ENCODE results near the gene CROCC. TPM values are rescaled to one million over a fixed set of nuclear protein-coding genes. Genes with fewer than 3 reads are reported as not detected.

CROCC gene
- total and polyA plus RNA-seq, 12 donors = 4.7 to 42.3 (median 6.3) TPM

DNA sequence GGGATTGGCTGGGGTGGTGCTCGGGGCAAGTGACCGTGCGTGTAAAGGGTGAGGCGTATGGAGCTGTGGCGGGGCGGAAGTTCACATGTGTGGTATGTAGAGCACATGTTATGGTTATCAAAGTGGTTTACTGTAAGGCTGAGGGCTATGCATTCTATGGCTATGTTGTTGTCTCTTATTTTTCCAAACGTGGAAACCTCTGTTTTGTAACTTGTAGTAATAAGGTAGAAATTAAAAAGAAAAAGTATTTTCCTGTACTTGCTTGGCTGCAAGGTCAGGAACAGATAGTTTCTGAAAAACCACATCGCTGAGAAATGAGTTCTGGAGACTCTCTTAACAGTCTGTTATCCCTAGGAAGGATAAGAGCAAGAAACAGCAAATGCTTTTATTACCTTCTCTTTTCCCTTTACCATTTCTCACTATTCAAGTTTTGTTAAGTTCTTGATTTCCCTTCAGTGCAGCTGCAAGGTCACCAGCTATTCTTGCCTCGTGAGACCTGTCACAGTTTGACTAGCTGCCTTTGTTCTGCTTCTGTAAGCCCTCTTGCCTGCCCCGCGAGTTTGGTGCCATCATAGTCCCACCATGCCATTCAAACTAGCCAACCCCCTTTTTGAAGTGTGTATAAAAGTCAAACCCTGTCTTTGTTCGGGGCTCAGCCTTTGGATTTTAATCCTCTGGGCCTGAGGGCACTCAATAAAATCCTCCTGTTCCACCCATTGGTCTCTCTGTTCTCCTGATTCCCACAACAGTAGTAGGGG, 16.4 kb upstream of the CROCC start:
- no peak for DNase-seq
- intact Hi-C loops (cut with DNase I) = no loop called here
- Histone ChIP-seq H3K4me1 (peaks cover 3 to 26% (median 10%) of the 10 kb centered on the region in 9 donors), H3K9me3 (peaks cover 0 to 15% (median 0%) of the 10 kb centered on the region in 11 donors), H3K27ac (peak overlapping the region; percentile 88 to 99 (median 98)), H3K27me3 (no peaks in the 10 kb centered on the region), H3K36me3 (no peaks in the 10 kb centered on the region), H3K4me3 (peak overlapping the region in 9 of 10 donors; percentile 30 to 62 (median 56))
- ATAC-seq = peak; percentile 83 to 93 (median 88)
- TF ChIP-seq, protein P1, sequence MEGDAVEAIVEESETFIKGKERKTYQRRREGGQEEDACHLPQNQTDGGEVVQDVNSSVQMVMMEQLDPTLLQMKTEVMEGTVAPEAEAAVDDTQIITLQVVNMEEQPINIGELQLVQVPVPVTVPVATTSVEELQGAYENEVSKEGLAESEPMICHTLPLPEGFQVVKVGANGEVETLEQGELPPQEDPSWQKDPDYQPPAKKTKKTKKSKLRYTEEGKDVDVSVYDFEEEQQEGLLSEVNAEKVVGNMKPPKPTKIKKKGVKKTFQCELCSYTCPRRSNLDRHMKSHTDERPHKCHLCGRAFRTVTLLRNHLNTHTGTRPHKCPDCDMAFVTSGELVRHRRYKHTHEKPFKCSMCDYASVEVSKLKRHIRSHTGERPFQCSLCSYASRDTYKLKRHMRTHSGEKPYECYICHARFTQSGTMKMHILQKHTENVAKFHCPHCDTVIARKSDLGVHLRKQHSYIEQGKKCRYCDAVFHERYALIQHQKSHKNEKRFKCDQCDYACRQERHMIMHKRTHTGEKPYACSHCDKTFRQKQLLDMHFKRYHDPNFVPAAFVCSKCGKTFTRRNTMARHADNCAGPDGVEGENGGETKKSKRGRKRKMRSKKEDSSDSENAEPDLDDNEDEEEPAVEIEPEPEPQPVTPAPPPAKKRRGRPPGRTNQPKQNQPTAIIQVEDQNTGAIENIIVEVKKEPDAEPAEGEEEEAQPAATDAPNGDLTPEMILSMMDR (IDR thresholded peaks at IDR 0.05) = no peak
- WGBS, 2 donors = 6 to 7% methylated on average over 12 of the region's 12 CpGs

DNA sequence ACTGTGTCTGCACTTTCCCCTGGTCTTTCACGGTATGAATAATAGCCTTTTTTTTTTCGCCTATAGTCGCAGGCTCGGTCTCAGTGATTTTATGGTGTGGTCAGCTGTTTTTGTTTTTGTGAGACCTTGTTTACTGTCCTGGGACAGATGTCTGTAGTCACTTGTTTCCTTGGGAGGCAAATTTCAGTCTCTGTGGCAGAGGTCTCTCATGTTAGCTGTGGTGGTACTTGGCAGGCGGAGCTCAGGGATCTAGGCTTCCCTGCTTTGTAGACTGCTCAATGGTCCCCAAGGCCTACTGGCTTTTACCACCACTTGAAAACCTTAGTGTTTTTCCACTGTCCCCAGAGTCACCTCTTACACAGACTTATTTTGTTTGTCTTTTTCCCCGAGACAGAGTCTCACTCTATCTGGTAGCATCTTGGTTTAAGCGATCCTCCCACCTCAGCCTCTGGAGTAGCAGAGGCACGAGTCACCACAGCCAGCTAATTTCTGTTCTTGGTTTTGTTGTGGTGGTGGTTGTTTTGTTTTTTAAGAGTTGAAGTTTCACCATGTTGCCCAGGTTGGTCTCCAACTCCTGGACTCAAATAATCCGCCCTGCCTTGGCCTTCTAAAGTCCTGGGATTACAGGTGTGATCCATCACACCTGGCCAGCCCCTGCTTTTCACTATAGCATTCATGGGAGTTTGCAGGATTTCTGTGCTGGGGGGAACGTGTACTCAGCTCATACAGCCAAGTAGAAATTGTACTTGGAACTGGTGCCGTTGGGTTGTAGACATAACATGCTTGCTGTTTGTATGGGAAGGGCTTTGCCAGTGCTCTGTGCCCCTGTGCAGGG, 15.6 kb upstream of the CROCC start:
- H3K27me3 ChIP-seq = no peaks in the 10 kb centered on the region
- peaks cover 3 to 26% (median 10%) of the 10 kb centered on the region in 9 donors for H3K4me1 ChIP-seq
- peaks cover 0 to 15% (median 0%) of the 10 kb centered on the region in 11 donors for H3K9me3 ChIP-seq
- no peak overlapping the region for H3K4me3 ChIP-seq
- intact Hi-C loops (cut with DNase I) = no loop called here
- DNase-seq (no peak), ATAC-seq (no peak)
- H3K27ac ChIP-seq = peak overlapping the region in 9 of 10 donors; percentile 88 to 99 (median 97)
- TF ChIP-seq, protein P1 (IDR thresholded peaks at IDR 0.05) = no peak
- no peaks in the 10 kb centered on the region for H3K36me3 ChIP-seq
- 89 to 90% methylated on average over 11 of the region's 11 CpGs for WGBS, 2 donors

DNA sequence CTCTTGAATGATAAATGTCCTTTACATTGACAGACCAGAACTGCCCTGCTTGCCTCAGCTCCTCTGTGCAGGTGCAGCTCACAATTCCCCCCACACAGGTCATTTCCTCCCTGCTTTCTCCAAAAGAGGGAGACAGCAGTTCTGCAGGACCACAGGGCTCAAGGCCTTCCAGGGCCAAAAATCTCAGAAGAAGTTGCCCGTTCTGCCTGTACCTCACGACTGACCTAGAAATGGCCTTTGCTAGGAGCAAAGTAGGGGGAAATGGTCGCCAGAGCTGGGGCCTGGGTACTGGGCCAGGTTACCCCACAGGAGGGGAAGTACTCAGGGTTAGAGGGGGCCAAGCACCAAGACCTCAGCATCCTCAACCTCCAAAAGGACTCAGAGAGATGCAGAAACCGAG, 14.9 kb upstream of the CROCC start:
- Histone ChIP-seq H3K36me3 (no peaks in the 10 kb centered on the region), H3K27ac (peak overlapping the region in 1 of 10 donors; percentile 19)
- intact Hi-C loops (cut with DNase I) = no loop called here

More for the DNA sequence above, 14.9 kb upstream of the CROCC start:
- Histone ChIP-seq H3K9me3 (peaks cover 0 to 15% (median 0%) of the 10 kb centered on the region in 11 donors), H3K27me3 (no peaks in the 10 kb centered on the region), H3K4me1 (peaks cover 3 to 29% (median 10%) of the 10 kb centered on the region in 9 donors), H3K4me3 (no peak overlapping the region)
- DNase-seq (no peak), ATAC-seq (no peak)
- TF ChIP-seq, protein P1 (IDR thresholded peaks at IDR 0.05) = no peak
- WGBS, 2 donors = 82 to 95% methylated on average over 4 of the region's 4 CpGs

Measured in heart right ventricle (tissue), 16 donors.